CD4-positive, alpha-beta memory T cell (primary cell): ENCODE results near the gene LINC01488. TPM values are rescaled to one million over a fixed set of nuclear protein-coding genes. Genes with fewer than 3 reads are reported as not detected.

ENCODE experiments used
- CTCF ChIA-PET: fragments of 350-600 bp; sonication (Branson Sonifier 250); formaldehyde crosslinking; loops from one replicate; lab custom pipeline; 2021; ENCODE audit warnings: inconsistent platforms; ENCODE audit not compliant: partially characterized antibody; lab: Charles Lee
- POLR2A ChIA-PET: fragments of 350-600 bp; sonication (Branson Sonifier 250); formaldehyde crosslinking; loops from one replicate; lab custom pipeline; 2021; ENCODE audit not compliant: partially characterized antibody; lab: Charles Lee
- DNase-seq, 5 donors: peaks; one replicate each; pipeline versions ENCODE4 v3.0.0 to v3.0.0-alpha.2; 2020 to 2022; ENCODE audit warnings: mixed read lengths in 1 of 5
- H3K27ac ChIP-seq: one replicate; pipeline ENCODE4 v1.7.0; 2013; ENCODE audit warnings: low read depth, low read length
- H3K27me3 ChIP-seq: 2 replicates; pipeline ENCODE4 v1.7.0; 2013; ENCODE audit warnings: mild to moderate bottlenecking, low read length, moderate library complexity; ENCODE audit not compliant: insufficient read depth
- H3K36me3 ChIP-seq: 2 replicates; pipeline ENCODE4 v1.7.0; 2013; ENCODE audit warnings: mild to moderate bottlenecking, low read length, moderate library complexity; ENCODE audit not compliant: insufficient read depth
- H3K4me1 ChIP-seq: 2 replicates; pipeline ENCODE4 v1.7.0; 2013; ENCODE audit warnings: mild to moderate bottlenecking, low read length, moderate library complexity; ENCODE audit not compliant: insufficient read depth
- H3K4me3 ChIP-seq, 2 donors: one replicate each; pipeline ENCODE4 v1.7.0; 2013; ENCODE audit warnings: low read length in 2 of 2, mild to moderate bottlenecking in 1 of 2
- H3K9me3 ChIP-seq, 2 donors: one replicate each; pipeline ENCODE4 v1.7.0; 2013; ENCODE audit warnings: low read length in 2 of 2, control low read depth in 1 of 2; ENCODE audit not compliant: control insufficient read depth in 1 of 2
- H3K27ac Mint-ChIP-seq, 7 donors: one replicate each; pipeline ENCODE4 v1.8.0; 2020 to 2021; ENCODE audit warnings: mixed read lengths in 7 of 7, mild to moderate bottlenecking in 6 of 7, inconsistent platforms in 3 of 7, moderate library complexity in 3 of 7
- H3K27me3 Mint-ChIP-seq, 2 donors: one replicate each; pipeline ENCODE4 v1.8.0; 2020 to 2021; ENCODE audit warnings: mixed read lengths in 2 of 2
- H3K36me3 Mint-ChIP-seq, 2 donors: one replicate each; pipeline ENCODE4 v1.8.0; 2020 to 2021; ENCODE audit warnings: mixed read lengths in 2 of 2, inconsistent platforms in 1 of 2, mild to moderate bottlenecking in 1 of 2
- H3K4me1 Mint-ChIP-seq, 4 donors: one replicate each; pipeline ENCODE4 v1.8.0; 2020 to 2021; ENCODE audit warnings: mixed read lengths in 4 of 4, mild to moderate bottlenecking in 1 of 4
- H3K4me3 Mint-ChIP-seq, 8 donors: one replicate each; pipeline ENCODE4 v1.8.0; 2020 to 2021; ENCODE audit warnings: mixed read lengths in 8 of 8, mild to moderate bottlenecking in 7 of 8, moderate library complexity in 6 of 8, inconsistent platforms in 3 of 8
- H3K9me3 Mint-ChIP-seq, 8 donors: one replicate each; pipeline ENCODE4 v1.8.0; 2020 to 2021; ENCODE audit warnings: mixed read lengths in 8 of 8, mild to moderate bottlenecking in 5 of 8, inconsistent platforms in 3 of 8, moderate library complexity in 1 of 8
- intact Hi-C: fragments of 100-400 bp; cut with micrococcal nuclease; formaldehyde crosslinking; loops from one replicate; pipeline ENCODE4 v1.15.1; 2023
- polyA plus RNA-seq, 2 donors: library from polyadenylated mRNA; unstranded; fragments of 300-500 nt; fragmentation: Illumina TruSeq; gene quantifications; one replicate each; pipeline ENCODE4 v1.2.3, GENCODE V29; 2021
- total RNA-seq, 2 experiments: library from RNA; stranded (reverse); gene quantifications; one replicate each; pipeline ENCODE4 v1.2.3, GENCODE V29; 2021

The LINC01488 gene
- total and polyA plus RNA-seq, 4 experiments from 2014 or later, result not detected

GRCh38 chr11:69512136-69512535, 30.7 kb downstream of the LINC01488 start:
- H3K4me3 ChIP-seq, result no peak overlapping the region
- Mint-ChIP-seq H3K36me3 (no peaks in the 10 kb centered on the region), H3K4me3 (no peak overlapping the region), H3K27ac (peak overlapping the region in 1 of 7 donors; percentile 32), H3K27me3 (peaks cover 9% of the 10 kb centered on the region in 2 donors), H3K9me3 (peaks cover 0 to 3% (median 0%) of the 10 kb centered on the region in 8 donors), H3K4me1 (peaks cover 0 to 5% (median 3%) of the 10 kb centered on the region in 4 donors)
- CTCF ChIA-PET, result no interaction called here
- DNase-seq, result no peak
- no peak overlapping the region for H3K27ac ChIP-seq
- POLR2A ChIA-PET, result no interaction called here
- no peaks in the 10 kb centered on the region for H3K27me3 ChIP-seq
- H3K9me3 ChIP-seq, result no peaks in the 10 kb centered on the region
- intact Hi-C loops, result no loop called here
- H3K36me3 ChIP-seq, result no peaks in the 10 kb centered on the region
- H3K4me1 ChIP-seq, result no peaks in the 10 kb centered on the region

- DNase-seq, result no peak
- Mint-ChIP-seq H3K4me3 (no peak overlapping the region), H3K9me3 (peaks cover 0 to 5% (median 0%) of the 10 kb centered on the region in 8 donors), H3K4me1 (peaks cover 0 to 5% (median 3%) of the 10 kb centered on the region in 4 donors), H3K27ac (no peak overlapping the region), H3K36me3 (no peaks in the 10 kb centered on the region), H3K27me3 (peaks cover 8 to 9% of the 10 kb centered on the region in 2 donors)
- no peaks in the 10 kb centered on the region for H3K4me1 ChIP-seq
- intact Hi-C loops, result no loop called here
- no peak overlapping the region for H3K4me3 ChIP-seq
- H3K27me3 ChIP-seq, result no peaks in the 10 kb centered on the region
- no peaks in the 10 kb centered on the region for H3K36me3 ChIP-seq
- POLR2A ChIA-PET, result no interaction called here
- CTCF ChIA-PET, result no interaction called here
- H3K9me3 ChIP-seq, result no peaks in the 10 kb centered on the region
- no peak overlapping the region for H3K27ac ChIP-seq
Observed at GRCh38 chr11:69512790-69513189, 31.3 kb downstream of the LINC01488 start.

- no peaks in the 10 kb centered on the region for H3K36me3 ChIP-seq
- no peak overlapping the region for H3K4me3 ChIP-seq
- no peaks in the 10 kb centered on the region for H3K36me3 Mint-ChIP-seq
- peaks cover 0 to 5% (median 3%) of the 10 kb centered on the region in 4 donors for H3K4me1 Mint-ChIP-seq
- no peak overlapping the region for H3K4me3 Mint-ChIP-seq
- H3K4me1 ChIP-seq, result no peaks in the 10 kb centered on the region
- H3K27me3 ChIP-seq, result no peaks in the 10 kb centered on the region
- no peaks in the 10 kb centered on the region for H3K9me3 ChIP-seq
- intact Hi-C loops, result no loop called here
- no peak for DNase-seq
- peaks cover 10 to 11% of the 10 kb centered on the region in 2 donors for H3K27me3 Mint-ChIP-seq
- H3K27ac Mint-ChIP-seq, result no peak overlapping the region
- H3K27ac ChIP-seq, result no peak overlapping the region
- ChIA-PET CTCF (no interaction called here), POLR2A (no interaction called here)
- H3K9me3 Mint-ChIP-seq, result peaks cover 0 to 5% (median 2%) of the 10 kb centered on the region in 8 donors
Observed at GRCh38 chr11:69513196-69513595, 31.7 kb downstream of the LINC01488 start.

DNA sequence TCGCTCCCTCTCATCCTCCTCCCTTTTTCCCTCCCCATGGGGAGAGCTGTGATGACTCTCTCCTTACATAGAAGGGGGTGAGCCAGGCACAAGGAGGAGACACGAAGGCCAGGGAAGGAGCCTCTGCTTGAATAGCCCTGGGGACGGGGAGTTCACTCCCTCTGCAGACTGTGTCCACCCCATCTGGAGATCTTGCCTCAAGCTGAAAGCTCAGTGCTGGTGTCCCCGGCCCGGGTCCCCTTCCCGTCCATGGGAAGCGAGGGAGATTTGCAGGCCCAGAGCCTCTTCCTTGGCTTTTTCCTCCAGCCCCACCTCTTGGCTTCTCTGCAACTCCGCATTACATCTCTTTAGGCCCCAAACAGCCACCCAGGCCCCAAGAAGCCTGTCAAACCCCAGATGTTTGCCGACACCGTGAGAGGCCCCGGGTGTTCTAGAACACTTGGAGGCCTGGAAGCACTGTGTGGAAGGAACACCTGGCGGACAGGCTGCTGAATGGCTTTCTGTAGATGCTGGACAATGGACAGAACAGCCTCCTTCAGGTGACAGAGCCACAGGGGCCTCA, 32.3 kb downstream of the LINC01488 start:
- ChIA-PET CTCF (no interaction called here), POLR2A (no interaction called here)
- no peaks in the 10 kb centered on the region for H3K27me3 ChIP-seq
- no peaks in the 10 kb centered on the region for H3K36me3 ChIP-seq
- no peak overlapping the region for H3K27ac ChIP-seq
- H3K4me3 ChIP-seq, result no peak overlapping the region
- Mint-ChIP-seq H3K36me3 (no peaks in the 10 kb centered on the region), H3K27me3 (peaks cover 12 to 13% of the 10 kb centered on the region in 2 donors), H3K27ac (no peak overlapping the region), H3K9me3 (peaks cover 0 to 10% (median 7%) of the 10 kb centered on the region in 8 donors), H3K4me1 (peaks cover 0 to 5% (median 3%) of the 10 kb centered on the region in 4 donors), H3K4me3 (no peak overlapping the region)
- no peak for DNase-seq
- H3K4me1 ChIP-seq, result no peaks in the 10 kb centered on the region
- intact Hi-C loops, result no loop called here
- no peaks in the 10 kb centered on the region for H3K9me3 ChIP-seq

DNA sequence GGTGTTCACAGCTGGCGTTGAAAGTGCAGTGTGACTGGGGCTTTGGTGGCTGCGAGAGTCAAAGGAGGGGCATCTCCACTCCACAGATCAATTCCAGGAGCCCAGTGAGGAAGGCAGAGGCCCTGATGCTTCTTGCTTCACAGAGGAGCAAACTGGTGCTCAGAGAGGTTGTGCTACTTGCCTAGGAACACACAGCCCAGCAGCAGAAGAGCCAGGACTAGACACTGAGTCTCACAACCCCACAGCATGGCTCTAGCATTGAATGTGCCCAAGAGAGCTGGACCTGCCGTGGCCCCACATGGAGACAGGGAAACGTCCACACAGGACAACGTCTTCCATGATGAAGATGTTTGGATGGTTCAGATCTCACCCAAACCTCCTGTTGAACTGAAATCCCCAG, 33.3 kb downstream of the LINC01488 start:
- intact Hi-C loops, result no loop called here
- peaks cover 13 to 16% of the 10 kb centered on the region in 2 donors for H3K27me3 Mint-ChIP-seq
- peaks cover 0 to 16% (median 9%) of the 10 kb centered on the region in 8 donors for H3K9me3 Mint-ChIP-seq
- Histone ChIP-seq H3K4me1 (no peaks in the 10 kb centered on the region), H3K9me3 (no peaks in the 10 kb centered on the region), H3K4me3 (no peak overlapping the region), H3K27ac (no peak overlapping the region), H3K27me3 (no peaks in the 10 kb centered on the region), H3K36me3 (no peaks in the 10 kb centered on the region)
- ChIA-PET CTCF (no interaction called here), POLR2A (no interaction called here)
- no peak overlapping the region for H3K27ac Mint-ChIP-seq
- H3K4me3 Mint-ChIP-seq, result no peak overlapping the region
- H3K4me1 Mint-ChIP-seq, result no peaks in the 10 kb centered on the region
- DNase-seq, result no peak
- no peaks in the 10 kb centered on the region for H3K36me3 Mint-ChIP-seq

- H3K9me3 Mint-ChIP-seq, result peaks cover 0 to 16% (median 9%) of the 10 kb centered on the region in 8 donors
- no peaks in the 10 kb centered on the region for H3K4me1 ChIP-seq
- H3K9me3 ChIP-seq, result no peaks in the 10 kb centered on the region
- DNase-seq, result no peak
- ChIA-PET CTCF (no interaction called here), POLR2A (no interaction called here)
- H3K27ac ChIP-seq, result no peak overlapping the region
- no peaks in the 10 kb centered on the region for H3K4me1 Mint-ChIP-seq
- peaks cover 13 to 16% of the 10 kb centered on the region in 2 donors for H3K27me3 Mint-ChIP-seq
- H3K27me3 ChIP-seq, result no peaks in the 10 kb centered on the region
- H3K36me3 Mint-ChIP-seq, result no peaks in the 10 kb centered on the region
- H3K27ac Mint-ChIP-seq, result no peak overlapping the region
- no peak overlapping the region for H3K4me3 Mint-ChIP-seq
- intact Hi-C loops, result no loop called here
- no peak overlapping the region for H3K4me3 ChIP-seq
- no peaks in the 10 kb centered on the region for H3K36me3 ChIP-seq
Observed at GRCh38 chr11:69515271-69516245, 34.1 kb downstream of the LINC01488 start.

GRCh38 chr11:69516526-69516925, 35.1 kb downstream of the LINC01488 start:
- Mint-ChIP-seq H3K4me3 (no peak overlapping the region), H3K4me1 (no peaks in the 10 kb centered on the region), H3K9me3 (peaks cover 0 to 16% (median 9%) of the 10 kb centered on the region in 8 donors), H3K27me3 (peaks cover 13 to 16% of the 10 kb centered on the region in 2 donors), H3K36me3 (no peaks in the 10 kb centered on the region), H3K27ac (no peak overlapping the region)
- Histone ChIP-seq H3K4me1 (no peaks in the 10 kb centered on the region), H3K27ac (no peak overlapping the region), H3K27me3 (no peaks in the 10 kb centered on the region), H3K36me3 (no peaks in the 10 kb centered on the region), H3K4me3 (no peak overlapping the region), H3K9me3 (no peaks in the 10 kb centered on the region)
- ChIA-PET POLR2A (no interaction called here), CTCF (no interaction called here)
- DNase-seq, result no peak
- intact Hi-C loops, result no loop called here
